HepG2 (cell line): ENCODE results near the gene ZKSCAN2. TPM values are rescaled to one million over a fixed set of nuclear protein-coding genes. Genes with fewer than 3 reads are reported as not detected.

ENCODE experiments used
- ARNT ChIP-seq: fragments of 450-650 bp; IDR thresholded peaks from 2 replicates; pipeline ENCODE4 v1.6.1; 2017
- BRD4 ChIP-seq: sonication (generic); formaldehyde crosslinking; IDR thresholded peaks from 2 replicates; pipeline ENCODE4 v1.4.0; 2020; ENCODE audit warnings: missing genetic modification reagents
- CHCHD3 ChIP-seq: sonication (generic); formaldehyde crosslinking; IDR thresholded peaks from 2 replicates; pipeline ENCODE4 v1.8.0; 2022; ENCODE audit warnings: mild to moderate bottlenecking, missing genetic modification reagents, moderate library complexity
- DMAP1 ChIP-seq: IDR thresholded peaks from 2 replicates; pipeline ENCODE4 v1.6.1; 2016
- EEA1 ChIP-seq: sonication (generic); formaldehyde crosslinking; IDR thresholded peaks from 2 replicates; pipeline ENCODE4 v1.5.1; 2020; ENCODE audit warnings: mild to moderate bottlenecking, missing genetic modification reagents, borderline replicate concordance
- HNF4G ChIP-seq, 2 experiments: sonication (generic) in 1 of 2; formaldehyde crosslinking in 1 of 2; IDR thresholded peaks; 2 replicates each; pipeline versions ENCODE4 v1.4.0 to v1.6.1; 2011 to 2020; ENCODE audit warnings: borderline replicate concordance in 2 of 2, low read depth in 2 of 2, mild to moderate bottlenecking in 2 of 2, low read length in 1 of 2, missing genetic modification reagents in 1 of 2, moderate library complexity in 1 of 2
- NCOR1 ChIP-seq: fragments of 200-600 bp; sonication (generic); IDR thresholded peaks from 2 replicates; pipeline ENCODE4 v1.7.0; 2017; ENCODE audit warnings: antibody characterized with exemption, low read length, borderline replicate concordance
- RORA ChIP-seq: sonication (generic); formaldehyde crosslinking; IDR thresholded peaks from 2 replicates; pipeline ENCODE4 v1.5.0; 2020; ENCODE audit warnings: mild to moderate bottlenecking, missing genetic modification reagents, moderate library complexity
- XRCC5 ChIP-seq: fragments of 200-400 bp; formaldehyde crosslinking; optimal IDR thresholded peaks from 2 replicates; pipeline ENCODE3; 2017; ENCODE audit warnings: mild to moderate bottlenecking, low read length
- ZFP90 ChIP-seq: sonication (generic); formaldehyde crosslinking; IDR thresholded peaks from 2 replicates; pipeline ENCODE4 v1.8.0; 2022; ENCODE audit warnings: missing genetic modification reagents, mild to moderate bottlenecking, inconsistent platforms, borderline replicate concordance
- ZNF260 ChIP-seq: sonication (generic); formaldehyde crosslinking; IDR thresholded peaks from 2 replicates; pipeline ENCODE4 v1.4.0; 2020; ENCODE audit warnings: missing genetic modification reagents, low read depth, mild to moderate bottlenecking, borderline replicate concordance
- ZNF343 ChIP-seq: sonication (generic); formaldehyde crosslinking; IDR thresholded peaks from 2 replicates; pipeline ENCODE4 v1.4.0; 2020; ENCODE audit warnings: mild to moderate bottlenecking, missing genetic modification reagents
- ZNF44 ChIP-seq: sonication (generic); formaldehyde crosslinking; IDR thresholded peaks from 2 replicates; pipeline ENCODE4 v1.5.1; 2020; ENCODE audit warnings: mild to moderate bottlenecking, missing genetic modification reagents
- ZNF570 ChIP-seq: sonication (generic); formaldehyde crosslinking; IDR thresholded peaks from 2 replicates; pipeline ENCODE4 v1.4.0; 2020; ENCODE audit warnings: mild to moderate bottlenecking, missing genetic modification reagents, borderline replicate concordance
- ZNF761 ChIP-seq: sonication (generic); formaldehyde crosslinking; conservative IDR thresholded peaks from 2 replicates; pipeline ENCODE4 v1.4.0; 2020; ENCODE audit warnings: mild to moderate bottlenecking, missing genetic modification reagents
- polyA plus RNA-seq, 8 experiments: library from polyadenylated mRNA; depleted of rRNA in 3 of 8; stranded (reverse) in 7 of 8; unstranded in 1 of 8; fragments of >200 nt; fragmentation: Illumina TruSeq in 4 of 8; extraction: Trizol in 4 of 8; gene quantifications; 2 replicates each; pipeline versions ENCODE4 v1.2.1 to v1.2.3, GENCODE V29; 2011 to 2016; ENCODE audit warnings: low read depth in 4 of 8, missing spikeins in 1 of 8, mixed read lengths in 1 of 8; ENCODE audit not compliant: insufficient read depth in 1 of 8
- total RNA-seq, 5 experiments: library from RNA; depleted of rRNA; stranded (reverse); fragments of >200 nt; fragmentation: Illumina TruSeq; extraction: Trizol; gene quantifications; 2 replicates each; pipeline ENCODE4 v1.2.3, GENCODE V29; 2016; ENCODE audit warnings: low read depth in 1 of 5
- TF ChIP-seq, protein P1 (sequence below), 2 experiments: fragments of 450-650 bp in 1 of 2; sonication (generic) in 1 of 2; formaldehyde crosslinking; IDR thresholded peaks; 2 replicates each; pipeline versions ENCODE4 v1.5.0 to v1.8.0; 2020 to 2022; ENCODE audit warnings: mild to moderate bottlenecking in 1 of 2, missing genetic modification reagents in 1 of 2
- TF ChIP-seq, protein P2 (sequence below): sonication (generic); formaldehyde crosslinking; IDR thresholded peaks from 2 replicates; pipeline ENCODE4 v1.4.0; 2020; ENCODE audit warnings: mild to moderate bottlenecking, missing genetic modification reagents, borderline replicate concordance
- TF ChIP-seq, protein P3 (sequence below): sonication (generic); formaldehyde crosslinking; IDR thresholded peaks from 2 replicates; pipeline ENCODE4 v1.5.0; 2020; ENCODE audit warnings: mild to moderate bottlenecking, missing genetic modification reagents
- TF ChIP-seq, protein P4 (sequence below): sonication (generic); formaldehyde crosslinking; IDR thresholded peaks from 2 replicates; pipeline ENCODE4 v1.4.0; 2020; ENCODE audit warnings: mild to moderate bottlenecking, missing genetic modification reagents
- TF ChIP-seq, protein P5 (sequence below): sonication (generic); formaldehyde crosslinking; IDR thresholded peaks from 2 replicates; pipeline ENCODE4 v1.5.0; 2020; ENCODE audit warnings: missing genetic modification reagents

ZKSCAN2 gene
- total and polyA plus RNA-seq, 2 of the 13 experiments (the other 11 are each of a cell fraction or from before 2014, with no cell fraction given), result 4.2 to 11.1 TPM

DNA sequence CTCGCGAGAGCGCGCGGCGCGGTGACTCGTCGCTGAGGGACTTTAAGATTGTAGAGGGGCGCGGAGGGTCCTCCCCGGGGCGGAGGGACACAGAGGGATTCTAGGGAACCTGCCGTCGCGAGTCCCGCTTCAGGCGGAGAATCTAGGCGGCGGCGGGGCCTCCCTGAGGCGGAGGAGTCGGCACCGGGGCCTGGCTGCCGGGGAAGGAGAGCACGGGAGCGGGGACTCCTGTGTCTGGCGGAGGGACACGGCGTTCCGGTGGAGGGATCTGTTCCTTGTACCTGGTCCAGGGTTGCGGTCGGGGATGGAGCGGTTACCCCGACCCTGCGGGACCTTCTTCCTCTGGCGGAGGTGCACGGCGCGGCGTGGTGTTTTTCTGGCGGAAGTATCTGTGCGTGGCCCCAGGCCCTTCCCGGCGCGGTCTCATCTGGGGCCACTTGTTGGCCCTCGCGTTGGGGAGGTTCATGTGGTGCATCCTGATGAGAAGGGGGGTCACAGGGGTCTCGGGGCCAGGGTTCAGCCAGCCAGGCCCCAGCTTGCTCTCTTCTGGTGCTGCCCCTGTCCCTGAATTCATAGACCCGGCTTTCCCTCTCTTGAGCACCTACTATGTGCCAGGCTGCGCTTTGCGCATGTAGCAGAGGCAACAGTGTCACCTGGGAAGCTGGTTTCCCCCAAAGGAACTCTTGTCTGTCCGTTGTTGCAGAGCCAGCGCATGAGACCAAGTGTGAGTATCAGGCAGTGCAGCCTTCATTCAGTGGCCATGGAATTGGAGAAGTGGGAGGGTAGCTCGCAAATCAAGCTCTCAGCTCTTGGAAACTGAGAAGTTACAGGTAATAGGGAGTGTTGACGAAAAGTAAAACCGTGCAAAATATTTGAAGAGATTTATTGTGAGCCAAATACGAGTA, 563 bp upstream of the ZKSCAN2 start (continued):
- no peak for TF ChIP-seq CHCHD3 (CRISPR knock-in tag)
- TF ChIP-seq, protein P1, sequence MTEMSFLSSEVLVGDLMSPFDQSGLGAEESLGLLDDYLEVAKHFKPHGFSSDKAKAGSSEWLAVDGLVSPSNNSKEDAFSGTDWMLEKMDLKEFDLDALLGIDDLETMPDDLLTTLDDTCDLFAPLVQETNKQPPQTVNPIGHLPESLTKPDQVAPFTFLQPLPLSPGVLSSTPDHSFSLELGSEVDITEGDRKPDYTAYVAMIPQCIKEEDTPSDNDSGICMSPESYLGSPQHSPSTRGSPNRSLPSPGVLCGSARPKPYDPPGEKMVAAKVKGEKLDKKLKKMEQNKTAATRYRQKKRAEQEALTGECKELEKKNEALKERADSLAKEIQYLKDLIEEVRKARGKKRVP (CRISPR knock-in tag; IDR thresholded peaks at IDR 0.05), result peak in 1 of 2 experiments; percentile 86; a peak in 2 of 4 replicates
- TF ChIP-seq ZNF343 (CRISPR knock-in tag), result peak; percentile 98; the same call in 1 of the 2 replicates
- TF ChIP-seq ARNT, result no peak
- TF ChIP-seq, protein P2, sequence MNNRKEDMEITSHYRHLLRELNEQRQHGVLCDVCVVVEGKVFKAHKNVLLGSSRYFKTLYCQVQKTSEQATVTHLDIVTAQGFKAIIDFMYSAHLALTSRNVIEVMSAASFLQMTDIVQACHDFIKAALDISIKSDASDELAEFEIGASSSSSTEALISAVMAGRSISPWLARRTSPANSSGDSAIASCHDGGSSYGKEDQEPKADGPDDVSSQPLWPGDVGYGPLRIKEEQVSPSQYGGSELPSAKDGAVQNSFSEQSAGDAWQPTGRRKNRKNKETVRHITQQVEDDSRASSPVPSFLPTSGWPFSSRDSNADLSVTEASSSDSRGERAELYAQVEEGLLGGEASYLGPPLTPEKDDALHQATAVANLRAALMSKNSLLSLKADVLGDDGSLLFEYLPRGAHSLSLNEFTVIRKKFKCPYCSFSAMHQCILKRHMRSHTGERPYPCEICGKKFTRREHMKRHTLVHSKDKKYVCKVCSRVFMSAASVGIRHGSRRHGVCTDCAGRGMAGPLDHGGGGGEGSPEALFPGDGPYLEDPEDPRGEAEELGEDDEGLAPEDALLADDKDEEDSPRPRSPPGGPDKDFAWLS (CRISPR knock-in tag), result peak; percentile 92; the same call in 1 of the 2 replicates
- TF ChIP-seq XRCC5, result peak; percentile 94
- peak; percentile 51 for TF ChIP-seq HNF4G (IDR thresholded peaks at IDR 0.05; ENCODE audit: borderline replicate concordance, low read depth, low read length)
- no peak for TF ChIP-seq HNF4G (CRISPR knock-in tag; IDR thresholded peaks at IDR 0.05; ENCODE audit: borderline replicate concordance, low read depth)
- TF ChIP-seq NCOR1, result no peak
- TF ChIP-seq, protein P3, sequence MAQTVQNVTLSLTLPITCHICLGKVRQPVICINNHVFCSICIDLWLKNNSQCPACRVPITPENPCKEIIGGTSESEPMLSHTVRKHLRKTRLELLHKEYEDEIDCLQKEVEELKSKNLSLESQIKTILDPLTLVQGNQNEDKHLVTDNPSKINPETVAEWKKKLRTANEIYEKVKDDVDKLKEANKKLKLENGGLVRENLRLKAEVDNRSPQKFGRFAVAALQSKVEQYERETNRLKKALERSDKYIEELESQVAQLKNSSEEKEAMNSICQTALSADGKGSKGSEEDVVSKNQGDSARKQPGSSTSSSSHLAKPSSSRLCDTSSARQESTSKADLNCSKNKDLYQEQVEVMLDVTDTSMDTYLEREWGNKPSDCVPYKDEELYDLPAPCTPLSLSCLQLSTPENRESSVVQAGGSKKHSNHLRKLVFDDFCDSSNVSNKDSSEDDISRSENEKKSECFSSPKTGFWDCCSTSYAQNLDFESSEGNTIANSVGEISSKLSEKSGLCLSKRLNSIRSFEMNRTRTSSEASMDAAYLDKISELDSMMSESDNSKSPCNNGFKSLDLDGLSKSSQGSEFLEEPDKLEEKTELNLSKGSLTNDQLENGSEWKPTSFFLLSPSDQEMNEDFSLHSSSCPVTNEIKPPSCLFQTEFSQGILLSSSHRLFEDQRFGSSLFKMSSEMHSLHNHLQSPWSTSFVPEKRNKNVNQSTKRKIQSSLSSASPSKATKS, result peak; percentile 99
- TF ChIP-seq ZNF260 (CRISPR knock-in tag), result no peak
- TF ChIP-seq, protein P4, sequence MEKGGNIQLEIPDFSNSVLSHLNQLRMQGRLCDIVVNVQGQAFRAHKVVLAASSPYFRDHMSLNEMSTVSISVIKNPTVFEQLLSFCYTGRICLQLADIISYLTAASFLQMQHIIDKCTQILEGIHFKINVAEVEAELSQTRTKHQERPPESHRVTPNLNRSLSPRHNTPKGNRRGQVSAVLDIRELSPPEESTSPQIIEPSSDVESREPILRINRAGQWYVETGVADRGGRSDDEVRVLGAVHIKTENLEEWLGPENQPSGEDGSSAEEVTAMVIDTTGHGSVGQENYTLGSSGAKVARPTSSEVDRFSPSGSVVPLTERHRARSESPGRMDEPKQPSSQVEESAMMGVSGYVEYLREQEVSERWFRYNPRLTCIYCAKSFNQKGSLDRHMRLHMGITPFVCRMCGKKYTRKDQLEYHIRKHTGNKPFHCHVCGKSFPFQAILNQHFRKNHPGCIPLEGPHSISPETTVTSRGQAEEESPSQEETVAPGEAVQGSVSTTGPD, result no peak
- TF ChIP-seq DMAP1 (CRISPR knock-in tag), result peak; percentile 99
- TF ChIP-seq ZNF44 (CRISPR knock-in tag), result peak; percentile 93
- no peak; the same call in 1 of the 2 replicates for TF ChIP-seq ZFP90
- TF ChIP-seq, protein P5, sequence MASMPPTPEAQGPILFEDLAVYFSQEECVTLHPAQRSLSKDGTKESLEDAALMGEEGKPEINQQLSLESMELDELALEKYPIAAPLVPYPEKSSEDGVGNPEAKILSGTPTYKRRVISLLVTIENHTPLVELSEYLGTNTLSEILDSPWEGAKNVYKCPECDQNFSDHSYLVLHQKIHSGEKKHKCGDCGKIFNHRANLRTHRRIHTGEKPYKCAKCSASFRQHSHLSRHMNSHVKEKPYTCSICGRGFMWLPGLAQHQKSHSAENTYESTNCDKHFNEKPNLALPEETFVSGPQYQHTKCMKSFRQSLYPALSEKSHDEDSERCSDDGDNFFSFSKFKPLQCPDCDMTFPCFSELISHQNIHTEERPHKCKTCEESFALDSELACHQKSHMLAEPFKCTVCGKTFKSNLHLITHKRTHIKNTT (CRISPR knock-in tag), result 0 out of 2 replicates have a peak, but pooled peaks have one; percentile 61
- TF ChIP-seq RORA (CRISPR knock-in tag), result no peak; the same call in 1 of the 2 replicates
- peak; percentile 93 for TF ChIP-seq BRD4
- peak; percentile 85 for TF ChIP-seq ZNF761 (CRISPR knock-in tag)
- peak; percentile 78; the same call in 1 of the 2 replicates for TF ChIP-seq EEA1 (CRISPR knock-in tag)
- TF ChIP-seq ZNF570 (CRISPR knock-in tag), result peak; percentile 70; the same call in 1 of the 2 replicates
